Thyroid gland (tissue), 4 donors: ENCODE data around the gene ABCC3. TPM values are rescaled to one million over a fixed set of nuclear protein-coding genes. Genes with fewer than 3 reads are reported as not detected.
A peak's percentile ranks its signal among the peaks of the same experiment; 100 is the strongest.

ENCODE experiments used
- DNase-seq, 2 donors: peaks; one replicate each; pipeline ENCODE4 v3.0.0-alpha.2; 2019
- H3K27ac ChIP-seq, 3 donors: fragments of 200-600 bp; sonication (generic); 1 replicate in 2 of 3; 2 replicates in 1 of 3; pipeline ENCODE4 v1.5.1; 2016 to 2019; ENCODE audit warnings: mild to moderate bottlenecking in 1 of 3, moderate library complexity in 1 of 3
- H3K27me3 ChIP-seq: fragments of 200-600 bp; sonication (generic); one replicate; pipeline ENCODE4 v1.5.1; 2019
- H3K36me3 ChIP-seq, 2 donors: fragments of 200-600 bp; sonication (generic); one replicate each; pipeline ENCODE4 v1.5.1; 2016 to 2019
- H3K4me1 ChIP-seq, 2 donors: fragments of 200-600 bp; sonication (generic); one replicate each; pipeline ENCODE4 v1.5.1; 2017 to 2019
- H3K4me3 ChIP-seq, 3 donors: fragments of 200-600 bp; sonication (generic); replicated peaks in 1 of 3; 1 replicate in 2 of 3; 2 replicates in 1 of 3; pipeline ENCODE4 v1.5.1; 2016; ENCODE audit warnings: mild to moderate bottlenecking in 1 of 3
- H3K9me3 ChIP-seq: fragments of 200-600 bp; sonication (generic); one replicate; pipeline ENCODE4 v1.5.1; 2017
- CTCF ChIP-seq, 6 experiments: fragments of 200-600 bp in 3 of 6; fragments of 450-650 bp in 3 of 6; sonication (generic) in 3 of 6; IDR thresholded peaks; one replicate each; pipeline ENCODE4 v1.5.1; 2016 to 2019; ENCODE audit warnings: antibody characterized with exemption in 6 of 6, mild to moderate bottlenecking in 2 of 6, inconsistent platforms in 1 of 6, moderate library complexity in 1 of 6
- POLR2A ChIP-seq, 2 donors: fragments of 450-650 bp; IDR thresholded peaks; one replicate each; pipeline ENCODE4 v1.6.1; 2017; ENCODE audit warnings: antibody characterized with exemption in 2 of 2, mild to moderate bottlenecking in 2 of 2, moderate library complexity in 1 of 2
- WGBS, 2 donors: methylation state at CpG; one replicate each; pipeline ENCODE4 v1.1.5; 2017; 5-methylcytosine and 5-hydroxymethylcytosine counted together
- intact Hi-C: fragments of 100-400 bp; cut with DNase I; formaldehyde crosslinking; loops from one replicate; pipeline ENCODE4 v1.15.1; 2023
- total RNA-seq, 4 donors: library from RNA; depleted of rRNA; stranded (reverse); fragments of >200 nt; gene quantifications; one replicate each; pipeline ENCODE4 v1.2.3, GENCODE V29; 2016

The ABCC3 gene
- total RNA-seq, 4 donors from 2014 or later: 51.0 to 189 (median 131) TPM

GRCh38 chr17:50689956-50690886 is 55.5 kb downstream of the ABCC3 start:
- H3K27ac ChIP-seq: peak overlapping the region; percentile 25 to 66 (median 55)

GRCh38 chr17:50690887-50691549 is 56.3 kb downstream of the ABCC3 start:
- WGBS, 2 donors: 76 to 84% methylated on average over 9 of the region's 9 CpGs
- Histone ChIP-seq H3K4me3 (no peak overlapping the region), H3K9me3 (no peaks in the 10 kb centered on the region), H3K27me3 (no peaks in the 10 kb centered on the region), H3K27ac (peak overlapping the region in 2 of 3 donors; percentile 25 to 81), H3K4me1 (peaks cover 71 to 89% of the 10 kb centered on the region in 2 donors), H3K36me3 (peaks cover 7% of the 10 kb centered on the region in 2 donors)
- DNase-seq: no peak
- intact Hi-C loops: no loop called here
- TF ChIP-seq CTCF (IDR thresholded peaks at IDR 0.05): no peak

More at GRCh38 chr17:50689956-50690886, 55.5 kb downstream of the ABCC3 start:
- Histone ChIP-seq H3K36me3 (no peaks in the 10 kb centered on the region), H3K9me3 (no peaks in the 10 kb centered on the region), H3K4me1 (peaks cover 72 to 88% of the 10 kb centered on the region in 2 donors), H3K4me3 (no peak overlapping the region), H3K27me3 (no peaks in the 10 kb centered on the region)
- TF ChIP-seq CTCF (IDR thresholded peaks at IDR 0.05) (no peak), POLR2A (IDR thresholded peaks at IDR 0.05) (no peak)
- WGBS, 2 donors: 62 to 70% methylated on average over 14 to 15 of the region's 19 CpGs
- intact Hi-C loops: loop anchor here (10.0 kb wide), 1 partner anchor 205 kb away; no protein-coding TSS in a partner anchor
- peak; percentile 80 to 94 for DNase-seq

- no peak overlapping the region for H3K4me3 ChIP-seq
- DNase-seq: peak; percentile 49 to 53
- peak overlapping the region; percentile 18 to 81 (median 70) for H3K27ac ChIP-seq
- peaks cover 63 to 81% of the 10 kb centered on the region in 2 donors for H3K4me1 ChIP-seq
- WGBS, 2 donors: 59 to 60% methylated on average over 5 to 6 of the region's 6 CpGs
- TF ChIP-seq POLR2A (IDR thresholded peaks at IDR 0.05) (no peak), CTCF (IDR thresholded peaks at IDR 0.05) (no peak)
- H3K27me3 ChIP-seq: no peaks in the 10 kb centered on the region
- H3K36me3 ChIP-seq: peaks cover 15% of the 10 kb centered on the region in 2 donors
- intact Hi-C loops: no loop called here
- no peaks in the 10 kb centered on the region for H3K9me3 ChIP-seq
Measured at GRCh38 chr17:50691550-50692447, 57.1 kb downstream of the ABCC3 start.

GRCh38 chr17:50692448-50693035 is 57.9 kb downstream of the ABCC3 start:
- TF ChIP-seq CTCF (IDR thresholded peaks at IDR 0.05): no peak
- no peak for TF ChIP-seq POLR2A (IDR thresholded peaks at IDR 0.05)
- 91 to 92% methylated on average over 6 of the region's 6 CpGs for WGBS, 2 donors
- intact Hi-C loops: no loop called here
- Histone ChIP-seq H3K4me3 (no peak overlapping the region), H3K36me3 (peaks cover 20 to 22% of the 10 kb centered on the region in 2 donors), H3K9me3 (no peaks in the 10 kb centered on the region), H3K27ac (peak overlapping the region in 2 of 3 donors; percentile 70 to 81), H3K4me1 (peaks cover 56 to 74% of the 10 kb centered on the region in 2 donors), H3K27me3 (no peaks in the 10 kb centered on the region)
- DNase-seq: no peak
